Body of pancreas (tissue), 4 donors: ENCODE data around the gene ZNF20.

Experiments used
- POLR2A ChIP-seq, 3 donors: fragments of 450-650 bp; IDR thresholded peaks; one replicate each; pipeline ENCODE4 v1.6.1; 2016; ENCODE audit warnings: antibody characterized with exemption in 3 of 3, mild to moderate bottlenecking in 2 of 3
- TF ChIP-seq, protein P1 (sequence below), 7 experiments: fragments of 450-650 bp in 4 of 7; fragments of 200-600 bp in 3 of 7; sonication (generic) in 3 of 7; IDR thresholded peaks; one replicate each; pipeline ENCODE4 v1.5.1; 2016 to 2019; ENCODE audit warnings: antibody characterized with exemption in 7 of 7

- TF ChIP-seq POLR2A (IDR thresholded peaks at IDR 0.05): no peak
- TF ChIP-seq, protein P1, sequence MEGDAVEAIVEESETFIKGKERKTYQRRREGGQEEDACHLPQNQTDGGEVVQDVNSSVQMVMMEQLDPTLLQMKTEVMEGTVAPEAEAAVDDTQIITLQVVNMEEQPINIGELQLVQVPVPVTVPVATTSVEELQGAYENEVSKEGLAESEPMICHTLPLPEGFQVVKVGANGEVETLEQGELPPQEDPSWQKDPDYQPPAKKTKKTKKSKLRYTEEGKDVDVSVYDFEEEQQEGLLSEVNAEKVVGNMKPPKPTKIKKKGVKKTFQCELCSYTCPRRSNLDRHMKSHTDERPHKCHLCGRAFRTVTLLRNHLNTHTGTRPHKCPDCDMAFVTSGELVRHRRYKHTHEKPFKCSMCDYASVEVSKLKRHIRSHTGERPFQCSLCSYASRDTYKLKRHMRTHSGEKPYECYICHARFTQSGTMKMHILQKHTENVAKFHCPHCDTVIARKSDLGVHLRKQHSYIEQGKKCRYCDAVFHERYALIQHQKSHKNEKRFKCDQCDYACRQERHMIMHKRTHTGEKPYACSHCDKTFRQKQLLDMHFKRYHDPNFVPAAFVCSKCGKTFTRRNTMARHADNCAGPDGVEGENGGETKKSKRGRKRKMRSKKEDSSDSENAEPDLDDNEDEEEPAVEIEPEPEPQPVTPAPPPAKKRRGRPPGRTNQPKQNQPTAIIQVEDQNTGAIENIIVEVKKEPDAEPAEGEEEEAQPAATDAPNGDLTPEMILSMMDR (IDR thresholded peaks at IDR 0.05): no peak
Measured at GRCh38 chr19:12112701-12113100, 27.4 kb downstream of the ZNF20 start.
